ENCODE data around the gene SMAD1.

DNA sequence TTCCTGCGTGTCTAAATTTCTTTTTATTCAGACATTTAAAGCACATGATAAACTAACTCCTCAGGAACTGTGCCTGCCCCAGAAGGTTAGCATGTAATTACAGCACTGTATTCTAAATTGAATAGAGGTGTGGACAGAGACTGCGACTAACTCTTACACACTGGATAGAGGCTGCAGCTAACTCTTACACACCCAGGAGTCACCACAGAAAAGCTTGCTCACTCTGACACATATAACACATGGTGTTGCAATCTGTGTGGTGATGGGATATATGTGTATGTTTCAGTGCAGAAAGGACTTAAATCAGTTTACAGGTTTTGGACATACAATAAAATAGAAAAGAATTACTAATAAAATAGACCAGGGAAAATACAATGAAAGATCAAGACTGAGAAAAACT lies 41.5 kb downstream of the SMAD1 start:
- no peak for TF ChIP-seq CTCF (IDR thresholded peaks at IDR 0.05)
- no peak for TF ChIP-seq POLR2A (IDR thresholded peaks at IDR 0.05)
